Measurements from ENCODE around the gene MCTP1. TPM values are rescaled to one million over a fixed set of nuclear protein-coding genes. Genes with fewer than 3 reads are reported as not detected.

The MCTP1 gene
- total RNA-seq, 1 experiment from 2014 or later, result 2.5 TPM

DNA sequence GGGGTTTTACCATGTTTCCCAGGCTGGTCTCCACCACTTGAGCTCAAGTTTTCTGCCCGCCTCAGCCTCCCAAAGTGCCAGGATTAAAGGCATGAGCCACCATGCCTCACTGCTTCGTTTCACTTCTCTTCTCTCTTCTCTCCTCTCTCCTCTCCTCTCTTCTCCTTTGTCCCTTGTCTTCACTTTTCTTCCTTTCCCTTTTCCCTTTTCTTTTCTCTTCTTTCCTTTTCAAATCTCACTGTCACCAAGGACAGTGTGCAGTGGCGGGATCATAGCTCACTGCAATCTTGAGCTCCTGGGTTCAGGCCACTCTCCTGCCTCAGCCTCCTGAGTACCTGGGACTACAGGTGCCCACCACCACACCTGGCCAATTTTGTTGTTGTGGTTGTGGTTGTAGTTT lies 617.0 kb downstream of the MCTP1 start:
- no peaks in the 10 kb centered on the region for H3K27me3 Mint-ChIP-seq (ENCODE audit: low read depth)
- no CpG with 5 or more reads among the region's 3 CpGs for WGBS (ENCODE audit: extremely low coverage, insufficient read length, low lambda C conversion rate)

More for the DNA sequence above, 617.0 kb downstream of the MCTP1 start:
- H2BK5ac ChIP-seq (ENCODE audit: insufficient read length, low read length), result no peak overlapping the region
- TF ChIP-seq CTCF (conservative IDR thresholded peaks at IDR 0.05), result no peak
- H3K9ac ChIP-seq (ENCODE audit: extremely low read depth, insufficient read length, low read length), result no peak overlapping the region
- H3K27ac ChIP-seq (ENCODE audit: insufficient read length, low read depth, low read length), result no peak overlapping the region
- no peak overlapping the region for H2BK120ac ChIP-seq (ENCODE audit: low read depth, low read length, poor library complexity, severe bottlenecking)
- Mint-ChIP-seq H3K4me3 (no peak overlapping the region), H3K9me3 (no peaks in the 10 kb centered on the region), H3K4me1 (no peaks in the 10 kb centered on the region), H3K27ac (peak overlapping the region in 2 of 3 experiments; percentile 19 to 41; a peak in 2 of 7 replicates), H3K36me3 (ENCODE audit: insufficient read depth in 1 of 3, low read depth in 3 of 3) (peaks cover 4 to 13% (median 10%) of the 10 kb centered on the region in 3 experiments; a peak in 6 of 7 replicates)
- no peaks in the 10 kb centered on the region for H3K4me1 ChIP-seq (ENCODE audit: insufficient read depth, low read length)
- no peak overlapping the region for H2AK5ac ChIP-seq (ENCODE audit: insufficient read length, low read length)
- no peaks in the 10 kb centered on the region for H4K20me1 ChIP-seq (ENCODE audit: control insufficient read depth, insufficient read depth, insufficient read length)
- H3K9me3 ChIP-seq (ENCODE audit: control insufficient read depth, low read depth, low read length), result no peaks in the 10 kb centered on the region
- H2BK20ac ChIP-seq (ENCODE audit: low read depth, low read length, poor library complexity, severe bottlenecking), result no peak overlapping the region
- H3K4me2 ChIP-seq (ENCODE audit: insufficient read depth, insufficient read length, low read length), result no peak overlapping the region
- no peak overlapping the region for H2BK12ac ChIP-seq (ENCODE audit: insufficient read length, low read depth, low read length)
- H2AFZ ChIP-seq (ENCODE audit: low read length), result no peak overlapping the region
- H4K5ac ChIP-seq (ENCODE audit: insufficient read length, low read depth, low read length), result no peak overlapping the region
- H3K18ac ChIP-seq (ENCODE audit: insufficient read length, low read depth, low read length), result no peak overlapping the region
- no peak overlapping the region for H2BK15ac ChIP-seq (ENCODE audit: low read depth, low read length)
- no peak overlapping the region for H3K56ac ChIP-seq (ENCODE audit: insufficient read length, low read depth, low read length)
- no peaks in the 10 kb centered on the region for H3K27me3 ChIP-seq (ENCODE audit: insufficient read depth, low read length)
- no peaks in the 10 kb centered on the region for H3K23me2 ChIP-seq (ENCODE audit: insufficient read length, low read depth, low read length, poor library complexity, severe bottlenecking)
- no peaks in the 10 kb centered on the region for H3K79me1 ChIP-seq (ENCODE audit: insufficient read depth, low read depth, low read length, poor library complexity, severe bottlenecking)
- H3K4ac ChIP-seq (ENCODE audit: low read depth, low read length), result no peak overlapping the region
- H3T11ph ChIP-seq (ENCODE audit: low read length), result no peak overlapping the region
- no peak overlapping the region for H4K91ac ChIP-seq (ENCODE audit: insufficient read length, low read depth, low read length)
- no peak for DNase-seq
- H3K14ac ChIP-seq (ENCODE audit: insufficient read depth, low read length), result no peak overlapping the region
- H3K23ac ChIP-seq (ENCODE audit: insufficient read length, low read depth, low read length), result no peak overlapping the region
- no peak overlapping the region for H4K8ac ChIP-seq (replicated peaks; ENCODE audit: insufficient read length, low read depth, low read length)
- no peaks in the 10 kb centered on the region for H3K79me2 ChIP-seq (ENCODE audit: insufficient read depth, low read length)

Measured in H9 (cell line).